CD4-positive, CD25-positive, alpha-beta regulatory T cell (primary cell): ENCODE data around the gene IL1R2. TPM values are rescaled to one million over a fixed set of nuclear protein-coding genes. Genes with fewer than 3 reads are reported as not detected.

Experiments
- ATAC-seq, 2 donors: fragments of 150-1000 bp; cut with Tn5 transposase; one replicate each; pipeline ENCODE4 v1.10.0; 2021; ENCODE audit warnings: low read depth in 2 of 2, moderate number of reproducible peaks in 2 of 2, moderate library complexity in 1 of 2
- DNase-seq, 3 donors: peaks; one replicate each; pipeline versions ENCODE4 v3.0.0 to v3.0.0-alpha.2; 2012 to 2022; ENCODE audit warnings: mixed read lengths in 1 of 3
- H3K27ac ChIP-seq: one replicate; pipeline ENCODE4 v1.7.0; 2013; ENCODE audit warnings: mild to moderate bottlenecking, low read length; ENCODE audit not compliant: insufficient read depth, poor library complexity, severe bottlenecking
- H3K27me3 ChIP-seq: one replicate; pipeline ENCODE4 v1.7.0; 2013; ENCODE audit warnings: low read length; ENCODE audit not compliant: control insufficient read depth, insufficient read depth
- H3K36me3 ChIP-seq: one replicate; pipeline ENCODE4 v1.7.0; 2013; ENCODE audit warnings: mild to moderate bottlenecking, low read length, moderate library complexity; ENCODE audit not compliant: control insufficient read depth, insufficient read depth
- H3K4me1 ChIP-seq: 2 replicates; pipeline ENCODE4 v1.7.0; 2013; ENCODE audit warnings: mild to moderate bottlenecking, low read length; ENCODE audit not compliant: insufficient read depth, control insufficient read depth, poor library complexity, severe bottlenecking
- H3K4me3 ChIP-seq: one replicate; pipeline ENCODE4 v1.7.0; 2013; ENCODE audit warnings: low read depth, mild to moderate bottlenecking, low read length, moderate library complexity
- H3K9me3 ChIP-seq, 2 experiments: 1 replicate in 1 of 2; 2 replicates in 1 of 2; pipeline ENCODE4 v1.7.0; 2013; ENCODE audit warnings: low read length in 2 of 2, mild to moderate bottlenecking in 1 of 2, moderate library complexity in 1 of 2; ENCODE audit not compliant: control insufficient read depth in 2 of 2
- H3K27ac Mint-ChIP-seq, 3 donors: one replicate each; pipeline ENCODE4 v1.8.0; 2020 to 2022; ENCODE audit warnings: mild to moderate bottlenecking in 3 of 3, mixed read lengths in 3 of 3, moderate library complexity in 2 of 3
- H3K27me3 Mint-ChIP-seq: one replicate; pipeline ENCODE4 v1.8.0; 2022; ENCODE audit warnings: mild to moderate bottlenecking, mixed read lengths
- H3K36me3 Mint-ChIP-seq: one replicate; pipeline ENCODE4 v1.8.0; 2020; ENCODE audit warnings: mixed read lengths
- H3K4me1 Mint-ChIP-seq, 4 donors: one replicate each; pipeline ENCODE4 v1.8.0; 2020 to 2022; ENCODE audit warnings: mixed read lengths in 4 of 4, mild to moderate bottlenecking in 1 of 4
- H3K4me3 Mint-ChIP-seq, 4 donors: one replicate each; pipeline ENCODE4 v1.8.0; 2020 to 2022; ENCODE audit warnings: mild to moderate bottlenecking in 4 of 4, mixed read lengths in 4 of 4, moderate library complexity in 3 of 4
- H3K9me3 Mint-ChIP-seq, 7 donors: one replicate each; pipeline ENCODE4 v1.8.0; 2020 to 2022; ENCODE audit warnings: mixed read lengths in 7 of 7, mild to moderate bottlenecking in 3 of 7, moderate library complexity in 2 of 7
- polyA plus RNA-seq, 4 donors: library from polyadenylated mRNA; unstranded; fragments of 300-500 nt; fragmentation: Illumina TruSeq; gene quantifications; one replicate each; pipeline ENCODE4 v1.2.3, GENCODE V29; 2021
- total RNA-seq: library from RNA; stranded (reverse); gene quantifications from one replicate; pipeline ENCODE4 v1.2.3, GENCODE V29; 2022

Gene IL1R2
- total and polyA plus RNA-seq, 5 donors from 2014 or later: 1.5 to 6.0 (median 3.1) TPM

- Mint-ChIP-seq H3K27me3 (peaks cover under 1% of the 10 kb centered on the region), H3K4me3 (no peak overlapping the region), H3K36me3 (no peaks in the 10 kb centered on the region), H3K4me1 (peaks cover 0 to 2% (median 0%) of the 10 kb centered on the region in 4 donors), H3K9me3 (no peaks in the 10 kb centered on the region), H3K27ac (no peak overlapping the region)
- DNase-seq: no peak
- no peak overlapping the region for H3K4me3 ChIP-seq
- no peak for ATAC-seq
- H3K36me3 ChIP-seq: no peaks in the 10 kb centered on the region
- no peaks in the 10 kb centered on the region for H3K9me3 ChIP-seq
- H3K27ac ChIP-seq: no peak overlapping the region
- no peaks in the 10 kb centered on the region for H3K4me1 ChIP-seq
- no peaks in the 10 kb centered on the region for H3K27me3 ChIP-seq
These were observed 11.4 kb upstream of the IL1R2 start for GRCh38 chr2:101980368-101980767.

- Mint-ChIP-seq H3K27me3 (peaks cover 4% of the 10 kb centered on the region), H3K9me3 (peaks cover 0 to 2% (median 0%) of the 10 kb centered on the region in 7 donors), H3K36me3 (no peaks in the 10 kb centered on the region), H3K27ac (no peak overlapping the region), H3K4me1 (peaks cover 0 to 2% (median 0%) of the 10 kb centered on the region in 4 donors), H3K4me3 (no peak overlapping the region)
- DNase-seq (no peak), ATAC-seq (no peak)
- H3K27me3 ChIP-seq: no peaks in the 10 kb centered on the region
- H3K4me3 ChIP-seq: no peak overlapping the region
- H3K36me3 ChIP-seq: no peaks in the 10 kb centered on the region
- no peak overlapping the region for H3K27ac ChIP-seq
- H3K4me1 ChIP-seq: no peaks in the 10 kb centered on the region
- H3K9me3 ChIP-seq: no peaks in the 10 kb centered on the region
These were observed 10.7 kb upstream of the IL1R2 start for GRCh38 chr2:101981066-101981465.

- no peaks in the 10 kb centered on the region for H3K36me3 Mint-ChIP-seq
- H3K36me3 ChIP-seq: no peaks in the 10 kb centered on the region
- ATAC-seq (no peak), DNase-seq (no peak)
- no peaks in the 10 kb centered on the region for H3K27me3 ChIP-seq
- H3K27ac Mint-ChIP-seq: no peak overlapping the region
- H3K9me3 Mint-ChIP-seq: peaks cover 0 to 2% (median 0%) of the 10 kb centered on the region in 7 donors
- H3K4me1 Mint-ChIP-seq: peaks cover 0 to 2% (median 0%) of the 10 kb centered on the region in 4 donors
- peaks cover 4% of the 10 kb centered on the region for H3K27me3 Mint-ChIP-seq
- H3K27ac ChIP-seq: no peak overlapping the region
- no peak overlapping the region for H3K4me3 ChIP-seq
- no peak overlapping the region for H3K4me3 Mint-ChIP-seq
- H3K4me1 ChIP-seq: no peaks in the 10 kb centered on the region
- H3K9me3 ChIP-seq: no peaks in the 10 kb centered on the region
These were observed 10.3 kb upstream of the IL1R2 start for GRCh38 chr2:101981504-101981903.

DNA sequence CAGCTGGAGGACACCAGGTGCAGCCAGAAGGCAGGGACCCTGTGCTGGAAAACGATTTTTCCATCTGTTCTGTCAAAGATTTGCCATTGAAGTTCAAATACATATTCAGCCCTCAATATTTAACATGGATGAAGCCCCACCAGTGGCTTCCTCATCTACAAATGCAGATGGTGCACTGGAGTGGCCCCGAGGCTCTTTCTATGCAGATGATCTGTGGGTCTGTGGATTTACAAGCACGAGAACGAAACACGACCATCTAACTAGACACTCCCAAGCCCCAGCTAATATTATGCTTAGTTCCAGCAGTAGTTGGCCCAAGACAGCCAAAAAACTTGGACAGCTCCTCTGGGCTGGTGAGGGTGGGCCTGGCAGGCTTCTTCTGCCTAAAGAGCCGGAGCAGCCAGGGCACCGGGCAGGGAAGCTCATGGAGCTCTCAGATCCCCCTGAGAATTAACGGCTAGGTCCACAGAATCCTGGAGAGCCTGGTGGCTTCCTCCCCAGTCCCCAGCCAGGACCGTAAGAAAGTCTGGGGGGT lies 9.2 kb upstream of the IL1R2 start:
- Mint-ChIP-seq H3K27ac (no peak overlapping the region), H3K36me3 (no peaks in the 10 kb centered on the region), H3K9me3 (peaks cover 0 to 2% (median 0%) of the 10 kb centered on the region in 7 donors), H3K27me3 (peaks cover 4% of the 10 kb centered on the region), H3K4me3 (no peak overlapping the region), H3K4me1 (peaks cover 0 to 6% (median 1%) of the 10 kb centered on the region in 4 donors)
- Histone ChIP-seq H3K27ac (no peak overlapping the region), H3K27me3 (no peaks in the 10 kb centered on the region), H3K9me3 (no peaks in the 10 kb centered on the region), H3K4me1 (no peaks in the 10 kb centered on the region), H3K36me3 (no peaks in the 10 kb centered on the region), H3K4me3 (no peak overlapping the region)
- ATAC-seq (no peak), DNase-seq (no peak)

- Histone ChIP-seq H3K4me1 (no peaks in the 10 kb centered on the region), H3K27ac (no peak overlapping the region), H3K36me3 (no peaks in the 10 kb centered on the region), H3K27me3 (no peaks in the 10 kb centered on the region), H3K4me3 (no peak overlapping the region), H3K9me3 (no peaks in the 10 kb centered on the region)
- Mint-ChIP-seq H3K9me3 (peaks cover 0 to 2% (median 0%) of the 10 kb centered on the region in 7 donors), H3K4me1 (peaks cover 0 to 6% (median 1%) of the 10 kb centered on the region in 4 donors), H3K27ac (no peak overlapping the region), H3K27me3 (peaks cover 4% of the 10 kb centered on the region), H3K36me3 (no peaks in the 10 kb centered on the region), H3K4me3 (no peak overlapping the region)
- no peak for DNase-seq
- ATAC-seq: no peak
These were observed 8.3 kb upstream of the IL1R2 start for GRCh38 chr2:101983486-101983885.

DNA sequence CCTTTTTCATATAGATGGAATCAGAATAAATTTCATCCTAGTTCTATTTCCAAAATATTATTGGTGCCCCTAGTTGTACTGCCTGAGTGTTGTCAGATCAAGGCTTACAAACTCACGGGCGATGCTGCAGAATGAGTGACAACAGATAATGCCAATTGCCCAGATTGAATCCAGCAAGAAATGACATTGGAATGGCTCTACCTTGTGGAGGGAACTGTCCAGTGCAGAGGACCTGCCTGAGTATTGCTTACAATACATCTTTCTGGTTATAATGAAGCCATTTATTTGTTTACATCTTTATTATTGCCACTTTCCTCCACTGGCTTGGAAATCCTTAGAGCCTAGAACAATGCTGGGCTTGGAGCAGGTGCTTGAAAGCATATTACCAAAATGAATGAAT lies 7.8 kb upstream of the IL1R2 start:
- Mint-ChIP-seq H3K9me3 (peaks cover 0 to 2% (median 0%) of the 10 kb centered on the region in 7 donors), H3K4me1 (peaks cover 0 to 6% (median 1%) of the 10 kb centered on the region in 4 donors), H3K36me3 (no peaks in the 10 kb centered on the region), H3K27ac (no peak overlapping the region), H3K27me3 (peaks cover 4% of the 10 kb centered on the region), H3K4me3 (no peak overlapping the region)
- ATAC-seq (no peak), DNase-seq (no peak)
- H3K36me3 ChIP-seq: no peaks in the 10 kb centered on the region
- no peaks in the 10 kb centered on the region for H3K9me3 ChIP-seq
- no peak overlapping the region for H3K4me3 ChIP-seq
- H3K27ac ChIP-seq: no peak overlapping the region
- no peaks in the 10 kb centered on the region for H3K27me3 ChIP-seq
- no peaks in the 10 kb centered on the region for H3K4me1 ChIP-seq

- Histone ChIP-seq H3K27me3 (no peaks in the 10 kb centered on the region), H3K9me3 (no peaks in the 10 kb centered on the region), H3K27ac (no peak overlapping the region), H3K4me1 (no peaks in the 10 kb centered on the region), H3K36me3 (no peaks in the 10 kb centered on the region), H3K4me3 (no peak overlapping the region)
- Mint-ChIP-seq H3K27ac (no peak overlapping the region), H3K36me3 (no peaks in the 10 kb centered on the region), H3K4me3 (no peak overlapping the region), H3K27me3 (peaks cover 4% of the 10 kb centered on the region), H3K9me3 (peaks cover 0 to 2% (median 0%) of the 10 kb centered on the region in 7 donors), H3K4me1 (peaks cover 0 to 6% (median 1%) of the 10 kb centered on the region in 4 donors)
- ATAC-seq: no peak
- no peak for DNase-seq
These were observed 7.1 kb upstream of the IL1R2 start for GRCh38 chr2:101984656-101985055.

- peaks cover 4% of the 10 kb centered on the region for H3K27me3 Mint-ChIP-seq
- Histone ChIP-seq H3K4me1 (no peaks in the 10 kb centered on the region), H3K9me3 (no peaks in the 10 kb centered on the region), H3K4me3 (no peak overlapping the region), H3K27me3 (no peaks in the 10 kb centered on the region), H3K27ac (no peak overlapping the region), H3K36me3 (no peaks in the 10 kb centered on the region)
- peaks cover 0 to 6% (median 1%) of the 10 kb centered on the region in 4 donors for H3K4me1 Mint-ChIP-seq
- DNase-seq (no peak), ATAC-seq (no peak)
- H3K36me3 Mint-ChIP-seq: no peaks in the 10 kb centered on the region
- peaks cover 0 to 2% (median 0%) of the 10 kb centered on the region in 7 donors for H3K9me3 Mint-ChIP-seq
- H3K4me3 Mint-ChIP-seq: no peak overlapping the region
- no peak overlapping the region for H3K27ac Mint-ChIP-seq
These were observed 6.5 kb upstream of the IL1R2 start for GRCh38 chr2:101985101-101985792.
